Adrenal gland (tissue), 12 donors: ENCODE measurements around the gene CHID1. TPM values are rescaled to one million over a fixed set of nuclear protein-coding genes. Genes with fewer than 3 reads are reported as not detected.

Experiments used
- DNase-seq, 7 donors: peaks; one replicate each; pipeline ENCODE4 v3.0.0-alpha.2; 2019 to 2020
- H3K27ac ChIP-seq, 5 donors: fragments of 200-600 bp; sonication (generic) in 4 of 5; 1 replicate in 3 of 5; 2 replicates in 2 of 5; pipeline versions ENCODE4 v1.5.1 to v1.8.0; 2016 to 2020; ENCODE audit warnings: mild to moderate bottlenecking in 1 of 5
- H3K27me3 ChIP-seq: fragments of 200-600 bp; 2 replicates; pipeline ENCODE4 v1.8.0; 2021
- H3K36me3 ChIP-seq, 2 donors: fragments of 200-600 bp; replicated peaks in 1 of 2; 1 replicate in 1 of 2; 2 replicates in 1 of 2; pipeline versions ENCODE4 v1.5.1 to v1.8.0; 2018 to 2022
- H3K4me1 ChIP-seq, 2 donors: fragments of 200-600 bp; replicated peaks in 1 of 2; 1 replicate in 1 of 2; 2 replicates in 1 of 2; pipeline versions ENCODE4 v1.5.1 to v1.8.0; 2018 to 2021
- H3K4me3 ChIP-seq, 4 donors: fragments of 200-600 bp; sonication (generic) in 3 of 4; one replicate each; pipeline ENCODE4 v1.5.1; 2016 to 2018
- H3K9me3 ChIP-seq, 3 donors: fragments of 200-600 bp; sonication (generic) in 1 of 3; replicated peaks in 1 of 3; 1 replicate in 2 of 3; 2 replicates in 1 of 3; pipeline versions ENCODE4 v1.5.1 to v1.8.0; 2016 to 2021
- CTCF ChIP-seq, 6 experiments: fragments of 450-650 bp in 4 of 6; fragments of 200-600 bp in 2 of 6; sonication (generic) in 1 of 6; IDR thresholded peaks; 1 replicate in 5 of 6; 2 replicates in 1 of 6; pipeline versions ENCODE4 v1.5.1 to v1.8.0; 2016 to 2021; ENCODE audit warnings: antibody characterized with exemption in 6 of 6, mild to moderate bottlenecking in 2 of 6, moderate library complexity in 1 of 6
- POLR2A ChIP-seq, 2 donors: fragments of 450-650 bp; IDR thresholded peaks; one replicate each; pipeline ENCODE4 v1.6.1; 2017; ENCODE audit warnings: antibody characterized with exemption in 2 of 2, mild to moderate bottlenecking in 2 of 2, moderate library complexity in 1 of 2
- WGBS, 4 donors: extraction: QIAGEN DNeasy Blood & Tissue Kit in 2 of 4; methylation state at CpG; one replicate each; pipeline versions ENCODE4 v1.1.5 to v1.1.7; 2013 to 2017; 5-methylcytosine and 5-hydroxymethylcytosine counted together
- intact Hi-C, 2 donors: fragments of 100-400 bp; cut with DNase I; formaldehyde crosslinking; loops; one replicate each; pipeline versions ENCODE4 v1.14.1 to v1.15.0; 2022 to 2023
- polyA plus RNA-seq, 3 donors: library from polyadenylated mRNA; stranded (reverse); fragments of 200-250 nt in 2 of 3; fragments of 350-450 nt in 1 of 3; fragmentation: Illumina TruSeq in 1 of 3; extraction: RNeasy Lipid Tissue Mini Kit (QIAGEN cat#74804) in 1 of 3; gene quantifications; one replicate each; pipeline ENCODE4 v1.2.3, GENCODE V29; 2013 to 2014
- total RNA-seq, 9 donors: library from RNA; depleted of rRNA in 4 of 9; stranded (reverse); fragments of >200 nt in 4 of 9; fragments of 120-200 nt in 1 of 9; fragmentation: NEBNext Ultra II Directional in 1 of 9; extraction: Animal tissue kit (Norgen Biotek cat#: 25700) in 1 of 9; gene quantifications; one replicate each; pipeline versions ENCODE4 v1.1.0 to v1.2.4, GENCODE V29; 2013 to 2023
- donor health status: healthy with polysubstance abuse.
- donor health status: Bipolar disorder and iron deficiency.
- donor health status: DM: yes; HTN: yes; CAD: no.
- donor health status: DM: no; HTN: no; CAD: no.
- donor health status: DM: no; HTN: no; CAD: no.
- donor health status: DM: yes; HTN: yes; CAD: no.

CHID1 gene
- total and polyA plus RNA-seq, 12 donors: 39.2 to 220 (median 96.6) TPM

- peak in 5 of 7 donors; percentile 53 to 77 (median 66) for DNase-seq
- peaks cover 0 to 28% of the 10 kb centered on the region in 2 donors for H3K36me3 ChIP-seq
- intact Hi-C loops: no loop called here
- WGBS, 4 donors: 36 to 54% (median 38%) methylated on average over 20 to 22 of the region's 22 CpGs
- no peaks in the 10 kb centered on the region for H3K27me3 ChIP-seq
- TF ChIP-seq POLR2A (IDR thresholded peaks at IDR 0.05): no peak
- no peak for TF ChIP-seq CTCF (IDR thresholded peaks at IDR 0.05)
- peaks cover 34 to 38% of the 10 kb centered on the region in 2 donors for H3K4me1 ChIP-seq
- H3K4me3 ChIP-seq: peak overlapping the region in 1 of 4 donors; percentile 78
- H3K27ac ChIP-seq: peak overlapping the region; percentile 10 to 98 (median 94)
- H3K9me3 ChIP-seq: no peaks in the 10 kb centered on the region
These were observed 88.9 kb downstream of the CHID1 start for GRCh38 chr11:821512-822371.

- peak overlapping the region in 3 of 4 donors; percentile 78 to 98 (median 91) for H3K4me3 ChIP-seq
- no peaks in the 10 kb centered on the region for H3K9me3 ChIP-seq
- H3K27ac ChIP-seq: peak overlapping the region; percentile 31 to 98 (median 96)
- H3K27me3 ChIP-seq: no peaks in the 10 kb centered on the region
- peak in 1 of 2 donors; percentile 32 for TF ChIP-seq POLR2A (IDR thresholded peaks at IDR 0.05)
- no peak for TF ChIP-seq CTCF (IDR thresholded peaks at IDR 0.05)
- intact Hi-C loops: no loop called here
- peak; percentile 90 to 97 (median 96) for DNase-seq
- WGBS, 4 donors: 13 to 27% (median 24%) methylated on average over 5 to 11 of the region's 11 CpGs
- H3K4me1 ChIP-seq: peaks cover 31 to 34% of the 10 kb centered on the region in 2 donors
- H3K36me3 ChIP-seq: peaks cover 0 to 28% of the 10 kb centered on the region in 2 donors
These were observed 89.7 kb downstream of the CHID1 start for GRCh38 chr11:820655-821511.

GRCh38 chr11:819943-820649 is 90.5 kb downstream of the CHID1 start:
- Histone ChIP-seq H3K27me3 (no peaks in the 10 kb centered on the region), H3K36me3 (peaks cover 0 to 27% of the 10 kb centered on the region in 2 donors), H3K27ac (peak overlapping the region; percentile 71 to 98 (median 96)), H3K9me3 (no peaks in the 10 kb centered on the region), H3K4me3 (peak overlapping the region; percentile 59 to 98 (median 84)), H3K4me1 (peaks cover 31 to 34% of the 10 kb centered on the region in 2 donors)
- WGBS, 4 donors: 1 to 10% (median 3%) methylated on average over 2 to 47 of the region's 47 CpGs
- intact Hi-C loops: no loop called here
- peak; percentile 92 to 98 (median 98) for DNase-seq
- TF ChIP-seq POLR2A (IDR thresholded peaks at IDR 0.05): peak; percentile 45 to 91
- no peak for TF ChIP-seq CTCF (IDR thresholded peaks at IDR 0.05)
